Neuronal stem cell (in vitro differentiated cells): ENCODE results near the gene ADGRG6.
"Not testable (repeated sequence)": the region's sequence is repeated elsewhere in the genome, so short reads cannot be mapped to it uniquely, and the experiment has no call there.

Experiments
- DNase-seq: peaks from one replicate; pipeline ENCODE4 v3.0.0-alpha.2; 2013; ENCODE audit warnings: low spot score
- H2AFZ ChIP-seq: one replicate; pipeline ENCODE4 v1.6.1; 2013; ENCODE audit warnings: mild to moderate bottlenecking, low read length, inconsistent platforms
- H2AK5ac ChIP-seq: 2 replicates; pipeline ENCODE4 v1.6.1; 2013; ENCODE audit warnings: low read depth, mild to moderate bottlenecking, inconsistent platforms, low read length, moderate library complexity, mixed read lengths
- H2BK120ac ChIP-seq: 2 replicates; pipeline ENCODE4 v1.6.1; 2013; ENCODE audit warnings: low read depth, mild to moderate bottlenecking, inconsistent platforms, low read length, moderate library complexity, mixed read lengths
- H2BK12ac ChIP-seq: one replicate; pipeline ENCODE4 v1.6.1; 2013; ENCODE audit warnings: low read length, inconsistent platforms
- H2BK15ac ChIP-seq: 2 replicates; pipeline ENCODE4 v1.6.1; 2013; ENCODE audit warnings: mild to moderate bottlenecking, low read length, inconsistent platforms, mixed read lengths
- H2BK5ac ChIP-seq: one replicate; pipeline ENCODE4 v1.6.1; 2013; ENCODE audit warnings: inconsistent platforms, mild to moderate bottlenecking, low read length, moderate library complexity
- H3K14ac ChIP-seq: one replicate; pipeline ENCODE4 v1.6.1; 2013; ENCODE audit warnings: low read length, inconsistent platforms
- H3K18ac ChIP-seq: 2 replicates; pipeline ENCODE4 v1.6.1; 2013; ENCODE audit warnings: low read length, inconsistent platforms
- H3K23ac ChIP-seq: 2 replicates; pipeline ENCODE4 v1.6.1; 2013; ENCODE audit warnings: low read depth, mild to moderate bottlenecking, mixed read lengths, low read length, inconsistent platforms; ENCODE audit not compliant: poor library complexity
- H3K27ac ChIP-seq: replicated peaks from 3 replicates; pipeline ENCODE4 v1.5.1; 2013; ENCODE audit warnings: low read length, inconsistent platforms
- H3K27me3 ChIP-seq, 3 experiments: 2 replicates each; pipeline ENCODE4 v1.6.1; 2013; ENCODE audit warnings: low read length in 3 of 3, mild to moderate bottlenecking in 2 of 3, inconsistent platforms in 1 of 3, low read depth in 1 of 3, mixed read lengths in 1 of 3, moderate library complexity in 1 of 3; ENCODE audit not compliant: control insufficient read depth in 3 of 3, insufficient read depth in 3 of 3
- H3K36me3 ChIP-seq, 2 donors: replicated peaks in 1 of 2; 2 replicates each; pipeline ENCODE4 v1.6.1; 2013; ENCODE audit warnings: low read length in 2 of 2; ENCODE audit not compliant: control insufficient read depth in 2 of 2, insufficient read depth in 2 of 2
- H3K4ac ChIP-seq: 2 replicates; pipeline ENCODE4 v1.6.1; 2013; ENCODE audit warnings: inconsistent platforms, mild to moderate bottlenecking, low read length, moderate library complexity
- H3K4me1 ChIP-seq, 2 donors: 1 replicate in 1 of 2; 2 replicates in 1 of 2; pipeline ENCODE4 v1.6.1; 2013; ENCODE audit warnings: low read length in 2 of 2, low read depth in 1 of 2; ENCODE audit not compliant: control insufficient read depth in 2 of 2, insufficient read depth in 1 of 2
- H3K4me2 ChIP-seq: one replicate; pipeline ENCODE4 v1.6.1; 2013; ENCODE audit warnings: mild to moderate bottlenecking, low read length, inconsistent platforms; ENCODE audit not compliant: insufficient read depth, poor library complexity, severe bottlenecking
- H3K4me3 ChIP-seq, 2 donors: 2 replicates each; pipeline ENCODE4 v1.5.1; 2013; ENCODE audit warnings: low read length in 2 of 2, mild to moderate bottlenecking in 2 of 2, inconsistent platforms in 1 of 2, moderate library complexity in 1 of 2
- H3K79me1 ChIP-seq: one replicate; pipeline ENCODE4 v1.6.1; 2013; ENCODE audit warnings: low read depth, mild to moderate bottlenecking, inconsistent platforms, low read length, moderate library complexity
- H3K9ac ChIP-seq: one replicate; pipeline ENCODE4 v1.6.1; 2013; ENCODE audit warnings: mild to moderate bottlenecking, low read depth, low read length, inconsistent platforms; ENCODE audit not compliant: poor library complexity
- H3K9me3 ChIP-seq, 2 donors: replicated peaks in 1 of 2; 2 replicates each; pipeline versions ENCODE3 to v1.6.1; 2013; ENCODE audit warnings: low read length in 2 of 2, mild to moderate bottlenecking in 2 of 2, inconsistent platforms in 1 of 2, low read depth in 1 of 2, mixed read lengths in 1 of 2, moderate library complexity in 1 of 2; ENCODE audit not compliant: control insufficient read depth in 2 of 2, insufficient read depth in 1 of 2
- H4K8ac ChIP-seq: one replicate; pipeline ENCODE4 v1.6.1; 2013; ENCODE audit warnings: low read depth, mild to moderate bottlenecking, inconsistent platforms, low read length, moderate library complexity
- H4K91ac ChIP-seq: one replicate; pipeline ENCODE4 v1.6.1; 2013; ENCODE audit warnings: low read length, low read depth, mild to moderate bottlenecking, inconsistent platforms; ENCODE audit not compliant: poor library complexity
- WGBS, 2 donors: extraction: QIAGEN DNeasy Blood & Tissue Kit; methylation state at CpG; one replicate each; pipeline ENCODE4 v1.1.7; 2013; ENCODE audit warnings: missing lambda C conversion rate in 2 of 2, mixed read lengths in 1 of 2; ENCODE audit not compliant: insufficient read length in 2 of 2, insufficient replicate concordance in 1 of 2; ENCODE audit errors: extremely low coverage in 2 of 2; 5-methylcytosine and 5-hydroxymethylcytosine counted together

ADGRG6 gene

GRCh38 chr6:142283138-142283537, 18.7 kb upstream of the ADGRG6 start:
- not testable (repeated sequence) for H2BK120ac ChIP-seq, H3K27ac ChIP-seq, H3K14ac ChIP-seq, H3K4me2 ChIP-seq, H3K27me3 ChIP-seq, H3K4me3 ChIP-seq, H4K8ac ChIP-seq, H2AK5ac ChIP-seq, H3K4ac ChIP-seq, H3K9ac ChIP-seq, H2AFZ ChIP-seq, H3K18ac ChIP-seq, H3K4me1 ChIP-seq, H4K91ac ChIP-seq, H2BK12ac ChIP-seq, H2BK15ac ChIP-seq, DNase-seq, H3K9me3 ChIP-seq, H3K23ac ChIP-seq, H2BK5ac ChIP-seq, H3K36me3 ChIP-seq, H3K79me1 ChIP-seq
- WGBS, 2 donors = no CpG with 5 or more reads among the region's 4 CpGs

- no peaks in the 10 kb centered on the region for H3K79me1 ChIP-seq
- no peak overlapping the region for H3K9ac ChIP-seq
- no peak overlapping the region for H3K4ac ChIP-seq
- no peaks in the 10 kb centered on the region for H3K27me3 ChIP-seq
- no CpG with 5 or more reads among the region's 1 CpG for WGBS, 2 donors
- no peak overlapping the region for H3K4me2 ChIP-seq
- H3K9me3 ChIP-seq = peaks cover 0 to 4% of the 10 kb centered on the region in 2 donors
- no peak overlapping the region for H2BK12ac ChIP-seq
- no peak overlapping the region for H4K91ac ChIP-seq
- no peaks in the 10 kb centered on the region for H3K36me3 ChIP-seq
- no peak overlapping the region for H3K27ac ChIP-seq
- H4K8ac ChIP-seq = no peak overlapping the region
- H3K4me1 ChIP-seq = peaks cover 0 to 6% of the 10 kb centered on the region in 2 donors
- H3K23ac ChIP-seq = no peak overlapping the region
- no peak for DNase-seq
- H3K14ac ChIP-seq = no peak overlapping the region
- no peak overlapping the region for H3K4me3 ChIP-seq
- no peak overlapping the region for H2BK15ac ChIP-seq
- no peak overlapping the region for H2BK120ac ChIP-seq
- no peak overlapping the region for H2BK5ac ChIP-seq
- no peak overlapping the region for H2AK5ac ChIP-seq
- H3K18ac ChIP-seq = no peak overlapping the region
- H2AFZ ChIP-seq = no peak overlapping the region
These were observed 17.4 kb upstream of the ADGRG6 start for GRCh38 chr6:142284419-142284818.

- H3K4me1 ChIP-seq = no peaks in the 10 kb centered on the region
- H2BK120ac ChIP-seq = no peak overlapping the region
- H2BK5ac ChIP-seq = no peak overlapping the region
- no peak overlapping the region for H2AFZ ChIP-seq
- no peak overlapping the region for H3K23ac ChIP-seq
- H4K91ac ChIP-seq = no peak overlapping the region
- no peak overlapping the region for H3K14ac ChIP-seq
- no peak overlapping the region for H3K4me2 ChIP-seq
- H3K4ac ChIP-seq = no peak overlapping the region
- WGBS, 2 donors = no CpG with 5 or more reads among the region's 9 CpGs
- H3K79me1 ChIP-seq = no peaks in the 10 kb centered on the region
- no peak overlapping the region for H3K9ac ChIP-seq
- H4K8ac ChIP-seq = no peak overlapping the region
- no peak for DNase-seq
- no peak overlapping the region for H2BK15ac ChIP-seq
- no peak overlapping the region for H3K27ac ChIP-seq
- H3K9me3 ChIP-seq = peaks cover 0 to 4% of the 10 kb centered on the region in 2 donors
- no peak overlapping the region for H3K18ac ChIP-seq
- H2AK5ac ChIP-seq = no peak overlapping the region
- H3K36me3 ChIP-seq = no peaks in the 10 kb centered on the region
- H3K27me3 ChIP-seq = no peaks in the 10 kb centered on the region
- H2BK12ac ChIP-seq = no peak overlapping the region
- no peak overlapping the region for H3K4me3 ChIP-seq
These were observed 16.3 kb upstream of the ADGRG6 start for GRCh38 chr6:142285235-142286087.

- Histone ChIP-seq H2BK5ac (no peak overlapping the region), H2AK5ac (no peak overlapping the region), H2BK15ac (no peak overlapping the region), H3K4ac (no peak overlapping the region), H3K4me3 (no peak overlapping the region), H3K36me3 (no peaks in the 10 kb centered on the region), H2AFZ (no peak overlapping the region), H2BK12ac (no peak overlapping the region), H3K9ac (no peak overlapping the region), H3K4me1 (no peaks in the 10 kb centered on the region), H3K14ac (no peak overlapping the region), H3K79me1 (no peaks in the 10 kb centered on the region), H4K8ac (no peak overlapping the region), H4K91ac (no peak overlapping the region), H3K4me2 (no peak overlapping the region), H3K27ac (no peak overlapping the region), H3K9me3 (peaks cover 0 to under 1% of the 10 kb centered on the region in 2 donors), H3K18ac (no peak overlapping the region), H3K23ac (no peak overlapping the region), H3K27me3 (no peaks in the 10 kb centered on the region), H2BK120ac (no peak overlapping the region)
- WGBS, 2 donors = no CpG with 5 or more reads among the region's 1 CpG
- DNase-seq = no peak
These were observed 15.8 kb upstream of the ADGRG6 start for GRCh38 chr6:142286088-142286409.
